HUDEP-2 (cell line): ENCODE data around the gene DUSP21.
"Not testable (repeated sequence)": the region's sequence is repeated elsewhere in the genome, so short reads cannot be mapped to it uniquely, and the experiment has no call there.

Experiments used
- DNase-seq, 76 experiments: peaks; one replicate each; lab custom pipeline; 2025; ENCODE audit not compliant: unreplicated experiment in 76 of 76; lab: John Stamatoyannopoulos, UW

Gene DUSP21

GRCh38 chrX:44875185-44875489 lies 31.3 kb downstream of the DUSP21 start:
- DNase-seq: no peak

- DNase-seq: peak in 1 of 76 experiments; percentile 0
Observed at GRCh38 chrX:44876086-44876485, 32.3 kb downstream of the DUSP21 start.

GRCh38 chrX:44876767-44877166 lies 32.9 kb downstream of the DUSP21 start:
- no peak for DNase-seq

GRCh38 chrX:44878780-44879179 lies 35.0 kb downstream of the DUSP21 start:
- DNase-seq: no peak

GRCh38 chrX:44881549-44881948 lies 37.7 kb downstream of the DUSP21 start:
- DNase-seq: no peak

- DNase-seq: no peak
Observed at GRCh38 chrX:44882635-44883034, 38.8 kb downstream of the DUSP21 start.

- DNase-seq: peak in 3 of 76 experiments; percentile 0 to 2 (median 1)
Observed at GRCh38 chrX:44884944-44885343, 41.1 kb downstream of the DUSP21 start.

GRCh38 chrX:44889824-44890223 lies 46.0 kb downstream of the DUSP21 start:
- no peak for DNase-seq

- no peak for DNase-seq
Observed at GRCh38 chrX:44890247-44890646, 46.4 kb downstream of the DUSP21 start.

GRCh38 chrX:44890687-44891086 lies 46.9 kb downstream of the DUSP21 start:
- not testable (repeated sequence) for DNase-seq

GRCh38 chrX:44891642-44892041 lies 47.8 kb downstream of the DUSP21 start:
- DNase-seq: no peak
